ENCODE measurements around the gene UBE2J2.

- TF ChIP-seq CTCF (IDR thresholded peaks at IDR 0.05) (no peak), POLR2A (IDR thresholded peaks at IDR 0.05) (no peak), POLR2AphosphoS5 (IDR thresholded peaks at IDR 0.05) (no peak), EP300 (IDR thresholded peaks at IDR 0.05) (no peak)
Measured at GRCh38 chr1:1321477-1321876, 47.8 kb upstream of the UBE2J2 start.

All from stomach (tissue), 4 donors.